Omental fat pad (tissue), 4 donors: Measurements from ENCODE around the gene REPS1. TPM values are rescaled to one million over a fixed set of nuclear protein-coding genes. Genes with fewer than 3 reads are reported as not detected.

Experiments used
- ATAC-seq: fragments of 150-250 bp; one replicate; pipeline ENCODE4 v1.9.1; 2016; ENCODE audit warnings: mild to moderate bottlenecking, moderate library complexity; ENCODE audit not compliant: low FRiP score
- DNase-seq: peaks from one replicate; pipeline ENCODE4 v3.0.0-alpha.2; 2019; ENCODE audit warnings: low spot score
- total RNA-seq, 4 donors: library from RNA; depleted of rRNA; stranded (reverse); fragments of >200 nt; gene quantifications; one replicate each; pipeline ENCODE4 v1.1.0, GENCODE V29; 2016
- TF ChIP-seq, protein P1 (sequence below), 3 donors: fragments of 450-650 bp; IDR thresholded peaks; one replicate each; pipeline ENCODE4 v1.5.1; 2016 to 2017; ENCODE audit warnings: antibody characterized with exemption in 3 of 3, mild to moderate bottlenecking in 3 of 3, moderate library complexity in 2 of 3

The REPS1 gene
- total RNA-seq, 4 donors from 2014 or later, result 25.2 to 46.0 (median 35.9) TPM

DNA sequence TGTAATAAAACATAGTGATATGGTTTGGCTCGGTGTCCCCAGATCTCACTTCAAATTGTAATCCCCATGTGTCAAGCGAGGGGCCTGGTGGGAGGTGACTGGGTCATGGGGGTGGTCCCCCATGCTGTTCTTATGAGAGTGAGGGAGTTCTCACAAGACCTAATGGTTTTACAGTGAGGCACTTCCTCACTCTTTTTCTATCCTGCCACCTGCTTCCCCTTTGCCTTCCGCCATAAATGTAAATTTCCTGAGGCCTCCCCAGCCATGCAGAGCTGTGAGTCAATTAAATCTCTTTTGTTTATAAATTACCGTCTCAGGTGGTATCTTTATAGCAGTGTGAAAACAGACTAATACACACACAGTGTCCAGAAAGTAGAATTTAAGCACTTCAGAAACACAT lies 78.5 kb downstream of the REPS1 start:
- TF ChIP-seq, protein P1, sequence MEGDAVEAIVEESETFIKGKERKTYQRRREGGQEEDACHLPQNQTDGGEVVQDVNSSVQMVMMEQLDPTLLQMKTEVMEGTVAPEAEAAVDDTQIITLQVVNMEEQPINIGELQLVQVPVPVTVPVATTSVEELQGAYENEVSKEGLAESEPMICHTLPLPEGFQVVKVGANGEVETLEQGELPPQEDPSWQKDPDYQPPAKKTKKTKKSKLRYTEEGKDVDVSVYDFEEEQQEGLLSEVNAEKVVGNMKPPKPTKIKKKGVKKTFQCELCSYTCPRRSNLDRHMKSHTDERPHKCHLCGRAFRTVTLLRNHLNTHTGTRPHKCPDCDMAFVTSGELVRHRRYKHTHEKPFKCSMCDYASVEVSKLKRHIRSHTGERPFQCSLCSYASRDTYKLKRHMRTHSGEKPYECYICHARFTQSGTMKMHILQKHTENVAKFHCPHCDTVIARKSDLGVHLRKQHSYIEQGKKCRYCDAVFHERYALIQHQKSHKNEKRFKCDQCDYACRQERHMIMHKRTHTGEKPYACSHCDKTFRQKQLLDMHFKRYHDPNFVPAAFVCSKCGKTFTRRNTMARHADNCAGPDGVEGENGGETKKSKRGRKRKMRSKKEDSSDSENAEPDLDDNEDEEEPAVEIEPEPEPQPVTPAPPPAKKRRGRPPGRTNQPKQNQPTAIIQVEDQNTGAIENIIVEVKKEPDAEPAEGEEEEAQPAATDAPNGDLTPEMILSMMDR (IDR thresholded peaks at IDR 0.05), result no peak
- ATAC-seq (no peak), DNase-seq (no peak)

DNA sequence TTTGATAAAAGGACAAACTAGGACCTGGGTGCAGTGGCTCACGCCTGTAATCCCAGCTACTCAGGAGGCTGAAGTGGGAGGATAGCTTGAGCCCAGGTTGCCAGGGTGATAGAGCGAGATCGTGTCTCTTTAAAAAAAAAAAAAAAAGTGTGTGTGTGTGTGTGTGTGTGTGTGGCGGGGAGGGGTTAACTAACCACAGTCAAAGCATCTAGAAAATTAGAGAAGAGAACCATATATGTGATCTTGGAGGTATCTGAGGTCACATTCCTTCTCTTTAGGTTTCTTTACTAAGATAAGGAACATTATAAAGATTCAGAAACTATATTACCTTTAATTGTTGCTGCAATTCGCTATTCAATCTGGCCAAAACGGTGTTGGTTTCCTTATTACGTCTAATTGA lies 80.9 kb downstream of the REPS1 start:
- no peak for ATAC-seq
- TF ChIP-seq, protein P1 (IDR thresholded peaks at IDR 0.05), result no peak
- no peak for DNase-seq

DNA sequence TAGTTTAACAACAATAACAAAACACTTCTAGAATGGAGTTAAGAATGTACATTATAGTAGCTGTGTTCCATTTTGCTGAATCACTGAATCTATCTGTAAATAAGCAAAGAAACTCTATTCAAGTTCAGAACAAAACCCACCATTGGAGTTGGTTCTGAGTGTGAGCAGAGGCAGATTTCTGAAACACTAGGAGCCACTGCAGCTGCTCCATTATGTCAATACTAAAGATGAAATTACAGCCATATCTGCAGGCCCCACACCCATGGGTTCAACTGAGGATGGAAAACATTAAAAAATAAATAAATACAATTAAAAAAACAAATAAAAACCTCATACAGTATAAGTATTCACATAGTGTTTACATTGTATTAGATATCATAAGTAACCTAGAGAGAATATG lies 91.0 kb downstream of the REPS1 start:
- TF ChIP-seq, protein P1 (IDR thresholded peaks at IDR 0.05), result no peak
- DNase-seq, result no peak
- no peak for ATAC-seq

DNA sequence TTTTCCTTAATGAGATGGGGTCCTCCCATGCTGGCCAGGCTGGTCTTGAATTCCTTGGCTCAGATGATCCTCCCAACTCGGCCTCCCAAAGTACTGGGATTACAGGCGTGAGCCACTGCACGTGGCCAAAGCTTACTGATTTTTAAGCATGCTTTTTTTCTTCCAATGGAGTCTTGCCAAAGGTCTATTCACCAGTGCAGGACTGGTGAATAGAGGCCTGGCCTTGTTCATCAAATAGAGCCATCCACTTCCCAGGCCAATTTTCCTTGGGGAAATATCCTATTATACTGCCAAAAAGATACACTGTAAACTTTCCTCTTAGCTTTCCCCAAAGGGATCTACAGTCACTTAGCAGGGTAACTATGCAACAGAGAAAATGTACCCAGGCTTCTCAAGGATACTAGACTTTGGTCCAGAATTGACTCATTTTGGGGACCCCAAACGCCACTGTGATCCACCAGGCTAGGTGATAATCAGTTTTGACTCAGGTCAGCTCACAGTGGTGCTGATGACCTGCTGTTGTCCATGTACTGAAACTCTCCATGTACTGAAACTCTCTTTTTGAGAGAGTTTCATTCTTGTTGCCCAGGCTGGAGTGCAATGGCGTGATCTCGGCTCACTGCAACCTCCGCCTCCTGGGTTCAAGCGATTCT lies 91.8 kb downstream of the REPS1 start:
- DNase-seq (no peak), ATAC-seq (no peak)
- TF ChIP-seq, protein P1 (IDR thresholded peaks at IDR 0.05), result no peak

DNA sequence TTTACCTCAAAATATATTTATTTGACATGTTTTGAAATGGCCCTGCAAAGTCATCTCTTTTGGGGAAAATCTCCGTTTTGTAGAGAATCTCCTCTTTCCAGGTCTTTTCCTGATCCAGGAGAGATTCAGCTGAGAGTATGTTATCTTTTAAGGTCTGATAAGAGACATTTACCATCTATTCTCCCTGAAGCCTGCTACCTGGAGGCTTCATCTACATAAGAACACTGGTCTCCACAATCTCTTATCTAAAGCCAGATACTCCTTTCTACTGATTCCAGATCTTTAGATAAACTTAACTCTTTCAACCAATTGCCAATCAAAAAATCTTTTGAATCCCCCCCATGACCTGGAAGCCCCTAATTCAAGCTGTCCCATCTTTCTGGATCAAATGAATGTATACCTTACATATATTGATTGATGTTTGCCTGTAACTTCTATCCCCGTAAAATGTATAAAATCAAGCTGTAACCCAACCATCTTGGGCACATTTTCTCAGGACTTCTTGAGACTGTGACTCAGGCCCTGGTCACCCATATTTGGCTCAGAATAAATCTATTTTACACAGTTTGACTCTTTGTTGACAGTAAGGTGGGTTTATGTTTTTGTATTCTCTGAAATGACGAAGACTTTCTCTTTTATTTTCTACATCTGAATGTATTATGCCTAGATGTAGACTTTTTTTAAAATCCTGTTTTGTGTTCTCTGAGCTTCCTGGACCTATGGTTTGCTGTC lies 96.6 kb downstream of the REPS1 start:
- DNase-seq (no peak), ATAC-seq (no peak)
- TF ChIP-seq, protein P1 (IDR thresholded peaks at IDR 0.05), result no peak

DNA sequence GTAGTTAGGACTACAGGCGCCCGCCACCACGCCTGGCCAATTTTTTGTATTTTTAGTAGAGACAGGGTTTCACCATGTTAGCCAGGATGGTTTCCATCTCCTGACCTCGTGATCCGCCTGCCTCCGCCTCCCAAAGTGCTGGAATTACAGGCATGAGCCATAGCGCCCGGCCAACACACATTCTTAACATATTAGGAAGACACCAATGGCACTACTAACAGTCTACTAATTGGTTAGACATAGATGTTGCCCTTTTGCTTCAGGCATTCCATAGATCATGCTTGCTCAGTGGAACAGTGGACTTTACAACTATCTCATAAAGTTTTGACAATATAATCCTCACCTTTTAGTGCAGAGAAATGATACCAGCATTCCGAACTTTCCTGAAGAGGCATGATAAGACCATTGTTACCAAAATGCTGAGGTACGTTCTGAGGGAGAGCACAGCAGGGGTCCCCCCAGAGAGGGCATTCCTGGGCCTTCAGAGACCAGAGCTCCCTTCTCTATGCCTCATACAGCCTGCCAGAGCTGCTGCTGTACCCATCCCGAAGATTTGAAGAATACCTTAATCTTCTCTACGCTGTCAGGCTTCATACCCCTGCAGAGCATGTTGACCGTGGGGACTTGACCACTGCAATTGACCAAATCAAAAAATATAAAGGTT lies 102.8 kb downstream of the REPS1 start:
- no peak for ATAC-seq
- TF ChIP-seq, protein P1 (IDR thresholded peaks at IDR 0.05), result no peak
- DNase-seq, result no peak
